GM12878 (cell line): Measurements from ENCODE around the gene TESK2. TPM values are rescaled to one million over a fixed set of nuclear protein-coding genes. Genes with fewer than 3 reads are reported as not detected.

ENCODE experiments used
- ATAC-seq: fragments of 200-7000 bp; cut with Tn5 transposase; 3 replicates; pipeline ENCODE4 v1.9.1; 2020; ENCODE audit warnings: mild to moderate bottlenecking, moderate library complexity
- BruUV-seq: library from RNA; stranded (reverse); fragments of 400-500 nt; replicated peaks from 2 replicates; lab custom pipeline; 2021; lab: Mats Ljungman, UMichigan
- CTCF ChIA-PET: fragments of 300-600 bp; sonication (Branson Sonifier 250); formaldehyde crosslinking; extraction: SDS; loops from one replicate; lab custom pipeline; 2021; ENCODE audit warnings: inconsistent platforms; lab: Yijun Ruan, JAX
- POLR2A ChIA-PET: fragments of 350-600 bp; formaldehyde crosslinking; extraction: SDS; loops from one replicate; lab custom pipeline; 2021; ENCODE audit warnings: inconsistent platforms; lab: Charles Lee
- RAD21 ChIA-PET: fragments of 300-600 bp; sonication (Branson Sonifier 250); formaldehyde crosslinking; loops from one replicate; lab custom pipeline; 2023; ENCODE audit warnings: antibody characterized with exemption; ENCODE audit not compliant: unreplicated experiment; lab: Charles Lee
- SMC1A ChIA-PET: fragments of 300-600 bp; sonication (Branson Sonifier 250); formaldehyde crosslinking; loops from one replicate; lab custom pipeline; 2023; ENCODE audit not compliant: unreplicated experiment, uncharacterized antibody; lab: Charles Lee
- DNase-seq: peaks from one replicate; pipeline ENCODE4 v3.0.0-alpha.2; 2011; ENCODE audit warnings: low read depth, low spot score
- FAIRE-seq: peaks from 3 replicates; lab custom pipeline; 2011; peaks lifted over from hg19 to GRCh38; lab: Jason Lieb, UNC
- H2AFZ ChIP-seq: 2 replicates; pipeline ENCODE4 v1.6.0; 2011; ENCODE audit warnings: low read depth, low read length, control low read depth; ENCODE audit not compliant: control insufficient read depth
- H3K27ac ChIP-seq: 2 replicates; pipeline ENCODE4 v1.5.1; 2011; ENCODE audit warnings: control low read depth; ENCODE audit not compliant: control insufficient read depth, insufficient read depth
- H3K27me3 ChIP-seq, 2 experiments: replicated peaks in 1 of 2; 2 replicates each; pipeline versions ENCODE4 v1.6.0 to v1.6.1; 2011; ENCODE audit warnings: low read length in 1 of 2; ENCODE audit not compliant: control insufficient read depth in 2 of 2, insufficient read depth in 2 of 2
- H3K36me3 ChIP-seq, 2 experiments: 2 replicates each; pipeline ENCODE4 v1.5.1; 2011; ENCODE audit warnings: low read length in 1 of 2; ENCODE audit not compliant: control insufficient read depth in 2 of 2, insufficient read depth in 2 of 2
- H3K4me1 ChIP-seq: 2 replicates; pipeline ENCODE4 v1.6.1; 2011; ENCODE audit warnings: mild to moderate bottlenecking, low read length, moderate library complexity, mixed read lengths; ENCODE audit not compliant: control insufficient read depth, insufficient read depth
- H3K4me2 ChIP-seq: 2 replicates; pipeline ENCODE4 v1.6.0; 2011; ENCODE audit warnings: control low read depth; ENCODE audit not compliant: control insufficient read depth, insufficient read depth
- H3K4me3 ChIP-seq: fragments of 200-600 bp; sonication (generic); 2 replicates; pipeline ENCODE4 v1.5.1; 2016
- H3K79me2 ChIP-seq: 2 replicates; pipeline ENCODE4 v1.6.0; 2011; ENCODE audit warnings: low read length; ENCODE audit not compliant: control insufficient read depth, insufficient read depth
- H3K9ac ChIP-seq: 2 replicates; pipeline ENCODE4 v1.8.0; 2011; ENCODE audit warnings: low read length, control low read depth, mixed read lengths; ENCODE audit not compliant: control insufficient read depth, insufficient read depth
- H3K9me3 ChIP-seq: replicated peaks from 3 replicates; pipeline ENCODE4 v1.5.1; 2011; ENCODE audit warnings: mild to moderate bottlenecking, low read length; ENCODE audit not compliant: control insufficient read depth, insufficient read depth
- H4K20me1 ChIP-seq: 2 replicates; pipeline ENCODE4 v1.6.0; 2011; ENCODE audit not compliant: control insufficient read depth, insufficient read depth
- BMI1 ChIP-seq: fragments of 450-650 bp; IDR thresholded peaks from 2 replicates; pipeline ENCODE4 v1.6.1; 2016; ENCODE audit warnings: mild to moderate bottlenecking, moderate library complexity, borderline replicate concordance
- CHD2 ChIP-seq: IDR thresholded peaks from 2 replicates; pipeline ENCODE4 v1.6.1; 2011; ENCODE audit warnings: low read depth, low read length, improper control_type of control experiment, borderline replicate concordance
- FOS ChIP-seq: IDR thresholded peaks from 3 replicates; pipeline ENCODE4 v1.6.1; 2011; ENCODE audit warnings: borderline replicate concordance; ENCODE audit not compliant: insufficient read length; ENCODE audit errors: extremely low read depth
- HCFC1 ChIP-seq: fragments of 150-350 bp; IDR thresholded peaks from 2 replicates; pipeline ENCODE4 v1.6.1; 2014; ENCODE audit warnings: low read length
- HDAC6 ChIP-seq: fragments of 200-600 bp; sonication (generic); IDR thresholded peaks from one replicate; pipeline ENCODE4 v1.8.0; 2017; ENCODE audit warnings: antibody characterized with exemption; ENCODE audit not compliant: unreplicated experiment
- MYC ChIP-seq: IDR thresholded peaks from 2 replicates; pipeline ENCODE4 v1.6.1; 2011; ENCODE audit warnings: mild to moderate bottlenecking, low read length, moderate library complexity, inconsistent platforms; ENCODE audit not compliant: insufficient read depth, insufficient replicate concordance, insufficient read length, severe bottlenecking
- PML ChIP-seq: IDR thresholded peaks from 2 replicates; pipeline ENCODE4 v1.6.1; 2012; ENCODE audit warnings: low read length, inconsistent platforms
- RELA ChIP-seq: fragments of 450-650 bp; IDR thresholded peaks from 2 replicates; pipeline ENCODE4 v1.8.0; 2014; ENCODE audit warnings: borderline replicate concordance; ENCODE audit not compliant: partially characterized antibody
- SIX5 ChIP-seq: IDR thresholded peaks from 2 replicates; pipeline ENCODE4 v1.6.1; 2011; ENCODE audit warnings: mild to moderate bottlenecking, low read depth, low read length, moderate library complexity; ENCODE audit not compliant: severe bottlenecking
- SUPT20H ChIP-seq: IDR thresholded peaks from 2 replicates; pipeline ENCODE4 v1.6.1; 2011; ENCODE audit warnings: low read depth, mild to moderate bottlenecking, low read length, moderate library complexity, borderline replicate concordance; ENCODE audit not compliant: control insufficient read depth
- WGBS: methylation state at CpG from one replicate; pipeline ENCODE4 v1.1.6; 2016; ENCODE audit warnings: low lambda C conversion rate; ENCODE audit not compliant: insufficient replicate concordance, insufficient coverage; ENCODE audit errors: missing lambda C conversion rate; 5-methylcytosine and 5-hydroxymethylcytosine counted together
- in situ Hi-C: fragments of 300-500 bp; cut with MboI; formaldehyde crosslinking; loops from 9 replicates; pipeline ENCODE4 v1.14.3; 2018; ENCODE audit warnings: mixed read lengths
- intact Hi-C: fragments of 100-400 bp; cut with micrococcal nuclease; formaldehyde crosslinking; loops from one replicate; pipeline ENCODE4 v1.14.2; 2022; ENCODE audit not compliant: unreplicated experiment
- polyA plus RNA-seq, 11 experiments: library from polyadenylated mRNA; depleted of rRNA in 4 of 11; unstranded in 6 of 11; stranded (reverse) in 5 of 11; fragments of >200 nt; fragmentation: Nextera tagmentation in 4 of 11; fragmentation: Illumina TruSeq in 1 of 11; extraction: Ambion mirVana in 4 of 11; extraction: Trizol in 1 of 11; gene quantifications; 1 replicate in 1 of 11; 2 replicates in 10 of 11; pipeline versions ENCODE4 v1.2.1 to v1.2.3, GENCODE V29; 2011 to 2016; ENCODE audit warnings: inconsistent platforms in 2 of 11, missing spikeins in 2 of 11, low read depth in 1 of 11
- total RNA-seq, 4 experiments: library from RNA; depleted of rRNA in 3 of 4; stranded (reverse); fragments of >200 nt in 3 of 4; fragmentation: Illumina TruSeq in 1 of 4; extraction: Trizol in 1 of 4; gene quantifications; 2 replicates each; pipeline versions ENCODE4 v1.2.1 to v1.2.3, GENCODE V29; 2013 to 2021
- TF ChIP-seq, protein P1 (sequence below): fragments of 450-650 bp; formaldehyde crosslinking; IDR thresholded peaks from 2 replicates; pipeline ENCODE4 v1.4.0; 2020; ENCODE audit warnings: mild to moderate bottlenecking, moderate library complexity
- TF ChIP-seq, protein P2 (sequence below): IDR thresholded peaks from 2 replicates; pipeline ENCODE4 v1.6.1; 2012; ENCODE audit warnings: improper control_type of control experiment, low read depth, low read length; ENCODE audit not compliant: insufficient replicate concordance

TESK2 gene
- total and polyA plus RNA-seq, 10 of the 15 experiments (the other 5 are each of a cell fraction or from before 2014, with no cell fraction given): 2.2 to 10.0 (median 5.7) TPM

DNA sequence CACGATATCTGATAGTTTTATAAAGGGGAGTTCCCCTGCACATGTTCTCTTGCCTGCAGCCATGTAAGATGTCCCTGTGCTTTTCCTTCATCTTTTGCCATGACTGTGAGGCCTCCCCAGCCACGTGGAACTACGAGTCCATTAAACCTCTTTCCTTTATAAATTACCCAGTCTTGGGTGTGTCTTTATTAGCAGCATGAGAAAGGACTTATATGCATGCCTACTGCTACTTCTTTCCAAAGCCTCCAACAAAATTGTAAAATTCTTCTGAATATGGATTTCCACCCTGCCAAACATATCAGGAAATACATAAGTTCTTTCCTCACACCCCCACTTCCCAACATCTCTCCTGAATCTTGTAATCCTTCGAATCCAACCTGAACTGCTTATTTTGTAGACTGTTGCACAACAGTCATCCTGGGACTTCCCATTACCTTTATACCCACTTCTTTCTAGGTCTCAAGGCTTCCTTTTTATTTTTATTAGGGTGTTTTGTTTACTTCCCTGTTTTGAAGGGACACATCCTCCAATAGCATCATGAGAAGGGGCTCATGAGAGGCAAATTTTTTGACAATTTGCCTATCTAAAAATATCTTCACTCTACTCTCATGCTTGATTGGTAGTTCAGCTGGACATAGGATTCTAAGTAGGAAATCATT, 83.2 kb downstream of the TESK2 start (continued):
- TF ChIP-seq, protein P1, sequence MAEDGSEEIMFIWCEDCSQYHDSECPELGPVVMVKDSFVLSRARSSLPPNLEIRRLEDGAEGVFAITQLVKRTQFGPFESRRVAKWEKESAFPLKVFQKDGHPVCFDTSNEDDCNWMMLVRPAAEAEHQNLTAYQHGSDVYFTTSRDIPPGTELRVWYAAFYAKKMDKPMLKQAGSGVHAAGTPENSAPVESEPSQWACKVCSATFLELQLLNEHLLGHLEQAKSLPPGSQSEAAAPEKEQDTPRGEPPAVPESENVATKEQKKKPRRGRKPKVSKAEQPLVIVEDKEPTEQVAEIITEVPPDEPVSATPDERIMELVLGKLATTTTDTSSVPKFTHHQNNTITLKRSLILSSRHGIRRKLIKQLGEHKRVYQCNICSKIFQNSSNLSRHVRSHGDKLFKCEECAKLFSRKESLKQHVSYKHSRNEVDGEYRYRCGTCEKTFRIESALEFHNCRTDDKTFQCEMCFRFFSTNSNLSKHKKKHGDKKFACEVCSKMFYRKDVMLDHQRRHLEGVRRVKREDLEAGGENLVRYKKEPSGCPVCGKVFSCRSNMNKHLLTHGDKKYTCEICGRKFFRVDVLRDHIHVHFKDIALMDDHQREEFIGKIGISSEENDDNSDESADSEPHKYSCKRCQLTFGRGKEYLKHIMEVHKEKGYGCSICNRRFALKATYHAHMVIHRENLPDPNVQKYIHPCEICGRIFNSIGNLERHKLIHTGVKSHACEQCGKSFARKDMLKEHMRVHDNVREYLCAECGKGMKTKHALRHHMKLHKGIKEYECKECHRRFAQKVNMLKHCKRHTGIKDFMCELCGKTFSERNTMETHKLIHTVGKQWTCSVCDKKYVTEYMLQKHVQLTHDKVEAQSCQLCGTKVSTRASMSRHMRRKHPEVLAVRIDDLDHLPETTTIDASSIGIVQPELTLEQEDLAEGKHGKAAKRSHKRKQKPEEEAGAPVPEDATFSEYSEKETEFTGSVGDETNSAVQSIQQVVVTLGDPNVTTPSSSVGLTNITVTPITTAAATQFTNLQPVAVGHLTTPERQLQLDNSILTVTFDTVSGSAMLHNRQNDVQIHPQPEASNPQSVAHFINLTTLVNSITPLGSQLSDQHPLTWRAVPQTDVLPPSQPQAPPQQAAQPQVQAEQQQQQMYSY (CRISPR knock-in tag): no peak
- TF ChIP-seq CHD2 (no peak), HCFC1 (no peak), SIX5 (no peak)
- TF ChIP-seq, all 136 proteins: peak for 0

GRCh38 chr1:45405636-45406035, 85.3 kb downstream of the TESK2 start:
- in situ Hi-C loops (no loop called here), intact Hi-C loops (no loop called here)
- DNase-seq (no peak), ATAC-seq (no peak), FAIRE-seq (no peak)
- ChIA-PET RAD21 (no interaction called here), SMC1A (interaction anchor here (1.0 to 1.4 kb wide), 3 partner anchors 12 to 88 kb away, joined by 3 to 6 read pairs (median 4); no protein-coding TSS in a partner anchor), CTCF (interaction anchor here (0.8 to 1.2 kb wide), 2 partner anchors 41 to 46 kb away, joined by 3 to 4 read pairs; no protein-coding TSS in a partner anchor), POLR2A (no interaction called here)
- Histone ChIP-seq H3K79me2 (no peaks in the 10 kb centered on the region), H2AFZ (no peak overlapping the region), H3K4me1 (no peaks in the 10 kb centered on the region), H3K4me2 (no peak overlapping the region), H3K9me3 (no peaks in the 10 kb centered on the region), H3K27ac (no peak overlapping the region), H3K27me3 (no peaks in the 10 kb centered on the region), H3K9ac (no peak overlapping the region), H4K20me1 (no peaks in the 10 kb centered on the region), H3K4me3 (no peak overlapping the region), H3K36me3 (no peaks in the 10 kb centered on the region)
- 98% methylated on average over 2 of the region's 2 CpGs for WGBS
- no TSS peak for BruUV-seq
- TF ChIP-seq, protein P2, sequence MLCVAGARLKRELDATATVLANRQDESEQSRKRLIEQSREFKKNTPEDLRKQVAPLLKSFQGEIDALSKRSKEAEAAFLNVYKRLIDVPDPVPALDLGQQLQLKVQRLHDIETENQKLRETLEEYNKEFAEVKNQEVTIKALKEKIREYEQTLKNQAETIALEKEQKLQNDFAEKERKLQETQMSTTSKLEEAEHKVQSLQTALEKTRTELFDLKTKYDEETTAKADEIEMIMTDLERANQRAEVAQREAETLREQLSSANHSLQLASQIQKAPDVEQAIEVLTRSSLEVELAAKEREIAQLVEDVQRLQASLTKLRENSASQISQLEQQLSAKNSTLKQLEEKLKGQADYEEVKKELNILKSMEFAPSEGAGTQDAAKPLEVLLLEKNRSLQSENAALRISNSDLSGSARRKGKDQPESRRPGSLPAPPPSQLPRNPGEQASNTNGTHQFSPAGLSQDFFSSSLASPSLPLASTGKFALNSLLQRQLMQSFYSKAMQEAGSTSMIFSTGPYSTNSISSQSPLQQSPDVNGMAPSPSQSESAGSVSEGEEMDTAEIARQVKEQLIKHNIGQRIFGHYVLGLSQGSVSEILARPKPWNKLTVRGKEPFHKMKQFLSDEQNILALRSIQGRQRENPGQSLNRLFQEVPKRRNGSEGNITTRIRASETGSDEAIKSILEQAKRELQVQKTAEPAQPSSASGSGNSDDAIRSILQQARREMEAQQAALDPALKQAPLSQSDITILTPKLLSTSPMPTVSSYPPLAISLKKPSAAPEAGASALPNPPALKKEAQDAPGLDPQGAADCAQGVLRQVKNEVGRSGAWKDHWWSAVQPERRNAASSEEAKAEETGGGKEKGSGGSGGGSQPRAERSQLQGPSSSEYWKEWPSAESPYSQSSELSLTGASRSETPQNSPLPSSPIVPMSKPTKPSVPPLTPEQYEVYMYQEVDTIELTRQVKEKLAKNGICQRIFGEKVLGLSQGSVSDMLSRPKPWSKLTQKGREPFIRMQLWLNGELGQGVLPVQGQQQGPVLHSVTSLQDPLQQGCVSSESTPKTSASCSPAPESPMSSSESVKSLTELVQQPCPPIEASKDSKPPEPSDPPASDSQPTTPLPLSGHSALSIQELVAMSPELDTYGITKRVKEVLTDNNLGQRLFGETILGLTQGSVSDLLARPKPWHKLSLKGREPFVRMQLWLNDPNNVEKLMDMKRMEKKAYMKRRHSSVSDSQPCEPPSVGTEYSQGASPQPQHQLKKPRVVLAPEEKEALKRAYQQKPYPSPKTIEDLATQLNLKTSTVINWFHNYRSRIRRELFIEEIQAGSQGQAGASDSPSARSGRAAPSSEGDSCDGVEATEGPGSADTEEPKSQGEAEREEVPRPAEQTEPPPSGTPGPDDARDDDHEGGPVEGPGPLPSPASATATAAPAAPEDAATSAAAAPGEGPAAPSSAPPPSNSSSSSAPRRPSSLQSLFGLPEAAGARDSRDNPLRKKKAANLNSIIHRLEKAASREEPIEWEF: no peak
- TF ChIP-seq MYC (no peak), HDAC6 (no peak), FOS (no peak), SUPT20H (no peak), PML (no peak), BMI1 (no peak), HCFC1 (no peak), RELA (no peak)
